HEK293 (cell line): ENCODE measurements around the gene CARD14.

Experiments used
- CTCF ChIA-PET: fragments of 350-600 bp; formaldehyde crosslinking; extraction: SDS; loops from one replicate; lab custom pipeline; 2021; ENCODE audit warnings: antibody characterized with exemption; lab: Yijun Ruan, JAX
- POLR2A ChIA-PET: fragments of 300-600 bp; formaldehyde crosslinking; extraction: SDS; loops from one replicate; lab custom pipeline; 2020; ENCODE audit warnings: antibody characterized with exemption, inconsistent platforms; lab: Yijun Ruan, JAX
- H3K27ac ChIP-seq: fragments of 200-500 bp; sonication (Bioruptor generic); 2 replicates; pipeline ENCODE4 v1.5.1; 2014; ENCODE audit warnings: low read depth, low read length, control low read depth, inconsistent platforms; ENCODE audit errors: extremely low read depth
- H3K36me3 ChIP-seq, 2 experiments: fragments of 200-500 bp in 1 of 2; sonication (Bioruptor generic) in 1 of 2; 1 replicate in 1 of 2; 2 replicates in 1 of 2; pipeline ENCODE4 v1.5.1; 2014 to 2017; ENCODE audit warnings: inconsistent platforms in 2 of 2, low read length in 2 of 2; ENCODE audit not compliant: control insufficient read depth in 2 of 2, insufficient read depth in 1 of 2
- H3K4me1 ChIP-seq: fragments of 200-500 bp; sonication (Bioruptor generic); 2 replicates; pipeline ENCODE4 v1.5.1; 2014; ENCODE audit warnings: mild to moderate bottlenecking, low read length, inconsistent platforms; ENCODE audit not compliant: control insufficient read depth, insufficient read depth
- H3K4me3 ChIP-seq: 2 replicates; pipeline ENCODE4 v1.5.1; 2011; ENCODE audit warnings: low read depth, mild to moderate bottlenecking, control low read depth, low read length, moderate library complexity
- H3K9me3 ChIP-seq: fragments of 200-500 bp; sonication (Bioruptor generic); 2 replicates; pipeline ENCODE4 v1.5.1; 2014; ENCODE audit warnings: low read depth, low read length, inconsistent platforms; ENCODE audit not compliant: control insufficient read depth, insufficient read depth
- GLI4 ChIP-seq: fragments of 450-650 bp; formaldehyde crosslinking; IDR thresholded peaks from 2 replicates; pipeline ENCODE4 v1.5.1; 2016; ENCODE audit warnings: missing biosample characterization, missing genetic modification characterization
- KLF8 ChIP-seq: fragments of 450-650 bp; formaldehyde crosslinking; IDR thresholded peaks from 2 replicates; pipeline ENCODE4 v1.5.1; 2016; ENCODE audit warnings: missing biosample characterization, missing genetic modification characterization
- SALL2 ChIP-seq: fragments of 450-650 bp; formaldehyde crosslinking; IDR thresholded peaks from 2 replicates; pipeline ENCODE4 v1.5.0; 2017; ENCODE audit warnings: missing biosample characterization, mild to moderate bottlenecking, missing genetic modification characterization, borderline replicate concordance
- SCRT1 ChIP-seq: fragments of 450-650 bp; formaldehyde crosslinking; IDR thresholded peaks from 2 replicates; pipeline ENCODE4 v1.5.1; 2016; ENCODE audit warnings: missing biosample characterization, missing genetic modification characterization, borderline replicate concordance
- SP2 ChIP-seq: fragments of 450-650 bp; formaldehyde crosslinking; IDR thresholded peaks from 2 replicates; pipeline ENCODE4 v1.5.1; 2016; ENCODE audit warnings: missing biosample characterization, missing genetic modification characterization
- SP7 ChIP-seq: fragments of 450-650 bp; formaldehyde crosslinking; IDR thresholded peaks from 2 replicates; pipeline ENCODE4 v1.5.1; 2016; ENCODE audit warnings: missing biosample characterization, missing genetic modification characterization
- ZBTB17 ChIP-seq: fragments of 450-650 bp; formaldehyde crosslinking; IDR thresholded peaks from 2 replicates; pipeline ENCODE4 v1.5.1; 2016; ENCODE audit warnings: missing biosample characterization, missing genetic modification characterization
- ZNF114 ChIP-seq: fragments of 450-650 bp; formaldehyde crosslinking; IDR thresholded peaks from 2 replicates; pipeline ENCODE4 v1.5.0; 2017; ENCODE audit warnings: missing biosample characterization, missing genetic modification characterization
- ZNF16 ChIP-seq: fragments of 450-650 bp; formaldehyde crosslinking; IDR thresholded peaks from 2 replicates; pipeline ENCODE4 v1.5.1; 2016; ENCODE audit warnings: low read depth, missing biosample characterization, missing genetic modification characterization
- ZNF223 ChIP-seq: fragments of 450-650 bp; formaldehyde crosslinking; IDR thresholded peaks from 2 replicates; pipeline ENCODE4 v1.5.1; 2016; ENCODE audit warnings: missing biosample characterization, missing genetic modification characterization
- ZNF624 ChIP-seq: fragments of 450-650 bp; formaldehyde crosslinking; IDR thresholded peaks from 2 replicates; pipeline ENCODE4 v1.5.1; 2017; ENCODE audit warnings: missing biosample characterization, missing genetic modification characterization
- ZNF626 ChIP-seq: fragments of 450-650 bp; sonication (Bioruptor Pico); formaldehyde crosslinking; IDR thresholded peaks from 2 replicates; pipeline ENCODE4 v1.5.1; 2018; ENCODE audit warnings: missing biosample characterization, missing genetic modification characterization, inconsistent platforms
- ZNF791 ChIP-seq: fragments of 450-650 bp; formaldehyde crosslinking; IDR thresholded peaks from 2 replicates; pipeline ENCODE4 v1.5.1; 2016; ENCODE audit warnings: missing biosample characterization, missing genetic modification characterization
- ZNF792 ChIP-seq: fragments of 450-650 bp; formaldehyde crosslinking; IDR thresholded peaks from 2 replicates; pipeline ENCODE4 v1.5.1; 2016; ENCODE audit warnings: missing biosample characterization, missing genetic modification characterization
- ZNF830 ChIP-seq: fragments of 450-650 bp; IDR thresholded peaks from 2 replicates; pipeline ENCODE4 v1.5.0; 2018; ENCODE audit warnings: missing biosample characterization, missing genetic modification characterization, low read depth, mild to moderate bottlenecking, moderate library complexity
- ZSCAN16 ChIP-seq: fragments of 450-650 bp; formaldehyde crosslinking; IDR thresholded peaks from 2 replicates; pipeline ENCODE4 v1.5.1; 2016; ENCODE audit warnings: missing biosample characterization, missing genetic modification characterization
- ZXDB ChIP-seq: fragments of 450-650 bp; formaldehyde crosslinking; IDR thresholded peaks from 2 replicates; pipeline ENCODE4 v1.5.1; 2016; ENCODE audit warnings: missing biosample characterization, missing genetic modification characterization
- TF ChIP-seq, protein P1 (sequence below): fragments of 450-650 bp; formaldehyde crosslinking; IDR thresholded peaks from 2 replicates; pipeline ENCODE4 v1.5.1; 2017; ENCODE audit warnings: missing biosample characterization, missing genetic modification characterization
- TF ChIP-seq, protein P2 (sequence below): fragments of 450-650 bp; formaldehyde crosslinking; IDR thresholded peaks from 2 replicates; pipeline ENCODE4 v1.5.1; 2016; ENCODE audit warnings: missing biosample characterization, missing genetic modification characterization
- TF ChIP-seq, protein P3 (sequence below): fragments of 450-650 bp; formaldehyde crosslinking; IDR thresholded peaks from 2 replicates; pipeline ENCODE4 v1.5.1; 2016; ENCODE audit warnings: missing biosample characterization, missing genetic modification characterization
- TF ChIP-seq, protein P4 (sequence below): fragments of 450-650 bp; formaldehyde crosslinking; IDR thresholded peaks from 2 replicates; pipeline ENCODE4 v1.5.1; 2016; ENCODE audit warnings: missing biosample characterization, missing genetic modification characterization
- TF ChIP-seq, protein P5 (sequence below): fragments of 450-650 bp; formaldehyde crosslinking; IDR thresholded peaks from 2 replicates; pipeline ENCODE4 v1.5.1; 2016; ENCODE audit warnings: missing biosample characterization, missing genetic modification characterization
- TF ChIP-seq, protein P6 (sequence below): fragments of 450-650 bp; formaldehyde crosslinking; IDR thresholded peaks from 2 replicates; pipeline ENCODE4 v1.5.0; 2017; ENCODE audit warnings: missing biosample characterization, missing genetic modification characterization, borderline replicate concordance

Gene CARD14

DNA sequence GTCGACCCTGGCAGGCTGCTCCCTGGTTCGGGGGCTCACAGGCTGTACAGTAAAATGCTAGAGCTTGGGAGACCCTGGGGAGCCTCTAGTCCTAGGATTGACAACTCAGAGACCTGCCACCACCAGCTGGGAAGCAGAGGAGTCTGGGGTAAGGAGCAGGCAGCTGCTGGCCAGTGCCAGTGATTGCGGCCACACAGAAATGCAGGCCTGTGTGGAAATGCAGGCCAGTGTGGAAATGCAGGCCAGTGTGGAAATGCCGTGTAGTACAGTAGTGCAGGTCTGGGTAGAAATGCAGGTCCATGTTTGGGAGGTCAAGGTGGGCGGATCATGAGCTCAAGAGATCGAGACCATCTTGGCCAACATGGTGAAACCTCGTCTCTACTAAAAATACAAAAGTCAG lies 26.8 kb downstream of the CARD14 start (continued):
- TF ChIP-seq, protein P1, sequence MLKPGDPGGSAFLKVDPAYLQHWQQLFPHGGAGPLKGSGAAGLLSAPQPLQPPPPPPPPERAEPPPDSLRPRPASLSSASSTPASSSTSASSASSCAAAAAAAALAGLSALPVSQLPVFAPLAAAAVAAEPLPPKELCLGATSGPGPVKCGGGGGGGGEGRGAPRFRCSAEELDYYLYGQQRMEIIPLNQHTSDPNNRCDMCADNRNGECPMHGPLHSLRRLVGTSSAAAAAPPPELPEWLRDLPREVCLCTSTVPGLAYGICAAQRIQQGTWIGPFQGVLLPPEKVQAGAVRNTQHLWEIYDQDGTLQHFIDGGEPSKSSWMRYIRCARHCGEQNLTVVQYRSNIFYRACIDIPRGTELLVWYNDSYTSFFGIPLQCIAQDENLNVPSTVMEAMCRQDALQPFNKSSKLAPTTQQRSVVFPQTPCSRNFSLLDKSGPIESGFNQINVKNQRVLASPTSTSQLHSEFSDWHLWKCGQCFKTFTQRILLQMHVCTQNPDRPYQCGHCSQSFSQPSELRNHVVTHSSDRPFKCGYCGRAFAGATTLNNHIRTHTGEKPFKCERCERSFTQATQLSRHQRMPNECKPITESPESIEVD (tag by site-specific recombination), result no peak
- TF ChIP-seq, protein P2, sequence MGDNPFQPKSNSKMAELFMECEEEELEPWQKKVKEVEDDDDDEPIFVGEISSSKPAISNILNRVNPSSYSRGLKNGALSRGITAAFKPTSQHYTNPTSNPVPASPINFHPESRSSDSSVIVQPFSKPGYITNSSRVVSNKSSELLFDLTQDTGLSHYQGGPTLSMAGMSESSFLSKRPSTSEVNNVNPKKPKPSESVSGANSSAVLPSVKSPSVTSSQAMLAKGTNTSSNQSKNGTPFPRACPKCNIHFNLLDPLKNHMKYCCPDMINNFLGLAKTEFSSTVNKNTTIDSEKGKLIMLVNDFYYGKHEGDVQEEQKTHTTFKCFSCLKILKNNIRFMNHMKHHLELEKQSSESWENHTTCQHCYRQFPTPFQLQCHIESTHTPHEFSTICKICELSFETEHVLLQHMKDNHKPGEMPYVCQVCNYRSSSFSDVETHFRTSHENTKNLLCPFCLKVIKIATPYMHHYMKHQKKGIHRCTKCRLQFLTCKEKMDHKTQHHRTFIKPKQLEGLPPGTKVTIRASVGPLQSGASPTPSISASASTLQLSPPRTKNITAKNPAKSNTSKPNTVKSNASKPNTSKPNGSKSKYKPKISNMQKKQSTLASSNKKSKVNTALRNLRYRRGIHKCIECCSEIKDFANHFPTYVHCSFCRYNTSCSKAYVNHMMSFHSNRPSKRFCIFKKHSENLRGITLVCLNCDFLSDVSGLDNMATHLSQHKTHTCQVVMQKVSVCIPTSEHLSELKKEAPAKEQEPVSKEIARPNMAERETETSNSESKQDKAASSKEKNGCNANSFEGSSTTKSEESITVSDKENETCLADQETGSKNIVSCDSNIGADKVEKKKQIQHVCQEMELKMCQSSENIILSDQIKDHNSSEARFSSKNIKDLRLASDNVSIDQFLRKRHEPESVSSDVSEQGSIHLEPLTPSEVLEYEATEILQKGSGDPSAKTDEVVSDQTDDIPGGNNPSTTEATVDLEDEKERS (tag by site-specific recombination), result no peak
- TF ChIP-seq ZNF624 (tag by site-specific recombination) (no peak), ZNF791 (tag by site-specific recombination) (no peak), ZNF830 (tag by site-specific recombination) (no peak), ZSCAN16 (tag by site-specific recombination) (no peak), SALL2 (tag by site-specific recombination) (no peak)
- TF ChIP-seq, protein P3, sequence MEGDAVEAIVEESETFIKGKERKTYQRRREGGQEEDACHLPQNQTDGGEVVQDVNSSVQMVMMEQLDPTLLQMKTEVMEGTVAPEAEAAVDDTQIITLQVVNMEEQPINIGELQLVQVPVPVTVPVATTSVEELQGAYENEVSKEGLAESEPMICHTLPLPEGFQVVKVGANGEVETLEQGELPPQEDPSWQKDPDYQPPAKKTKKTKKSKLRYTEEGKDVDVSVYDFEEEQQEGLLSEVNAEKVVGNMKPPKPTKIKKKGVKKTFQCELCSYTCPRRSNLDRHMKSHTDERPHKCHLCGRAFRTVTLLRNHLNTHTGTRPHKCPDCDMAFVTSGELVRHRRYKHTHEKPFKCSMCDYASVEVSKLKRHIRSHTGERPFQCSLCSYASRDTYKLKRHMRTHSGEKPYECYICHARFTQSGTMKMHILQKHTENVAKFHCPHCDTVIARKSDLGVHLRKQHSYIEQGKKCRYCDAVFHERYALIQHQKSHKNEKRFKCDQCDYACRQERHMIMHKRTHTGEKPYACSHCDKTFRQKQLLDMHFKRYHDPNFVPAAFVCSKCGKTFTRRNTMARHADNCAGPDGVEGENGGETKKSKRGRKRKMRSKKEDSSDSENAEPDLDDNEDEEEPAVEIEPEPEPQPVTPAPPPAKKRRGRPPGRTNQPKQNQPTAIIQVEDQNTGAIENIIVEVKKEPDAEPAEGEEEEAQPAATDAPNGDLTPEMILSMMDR (tag by site-specific recombination), result no peak
- TF ChIP-seq, protein P4, sequence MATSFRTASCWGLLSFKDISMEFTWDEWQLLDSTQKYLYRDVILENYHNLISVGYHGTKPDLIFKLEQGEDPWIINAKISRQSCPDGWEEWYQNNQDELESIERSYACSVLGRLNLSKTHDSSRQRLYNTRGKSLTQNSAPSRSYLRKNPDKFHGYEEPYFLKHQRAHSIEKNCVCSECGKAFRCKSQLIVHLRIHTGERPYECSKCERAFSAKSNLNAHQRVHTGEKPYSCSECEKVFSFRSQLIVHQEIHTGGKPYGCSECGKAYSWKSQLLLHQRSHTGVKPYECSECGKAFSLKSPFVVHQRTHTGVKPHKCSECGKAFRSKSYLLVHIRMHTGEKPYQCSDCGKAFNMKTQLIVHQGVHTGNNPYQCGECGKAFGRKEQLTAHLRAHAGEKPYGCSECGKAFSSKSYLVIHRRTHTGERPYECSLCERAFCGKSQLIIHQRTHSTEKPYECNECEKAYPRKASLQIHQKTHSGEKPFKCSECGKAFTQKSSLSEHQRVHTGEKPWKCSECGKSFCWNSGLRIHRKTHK (tag by site-specific recombination), result no peak
- TF ChIP-seq, protein P5, sequence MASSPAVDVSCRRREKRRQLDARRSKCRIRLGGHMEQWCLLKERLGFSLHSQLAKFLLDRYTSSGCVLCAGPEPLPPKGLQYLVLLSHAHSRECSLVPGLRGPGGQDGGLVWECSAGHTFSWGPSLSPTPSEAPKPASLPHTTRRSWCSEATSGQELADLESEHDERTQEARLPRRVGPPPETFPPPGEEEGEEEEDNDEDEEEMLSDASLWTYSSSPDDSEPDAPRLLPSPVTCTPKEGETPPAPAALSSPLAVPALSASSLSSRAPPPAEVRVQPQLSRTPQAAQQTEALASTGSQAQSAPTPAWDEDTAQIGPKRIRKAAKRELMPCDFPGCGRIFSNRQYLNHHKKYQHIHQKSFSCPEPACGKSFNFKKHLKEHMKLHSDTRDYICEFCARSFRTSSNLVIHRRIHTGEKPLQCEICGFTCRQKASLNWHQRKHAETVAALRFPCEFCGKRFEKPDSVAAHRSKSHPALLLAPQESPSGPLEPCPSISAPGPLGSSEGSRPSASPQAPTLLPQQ (tag by site-specific recombination), result no peak

DNA sequence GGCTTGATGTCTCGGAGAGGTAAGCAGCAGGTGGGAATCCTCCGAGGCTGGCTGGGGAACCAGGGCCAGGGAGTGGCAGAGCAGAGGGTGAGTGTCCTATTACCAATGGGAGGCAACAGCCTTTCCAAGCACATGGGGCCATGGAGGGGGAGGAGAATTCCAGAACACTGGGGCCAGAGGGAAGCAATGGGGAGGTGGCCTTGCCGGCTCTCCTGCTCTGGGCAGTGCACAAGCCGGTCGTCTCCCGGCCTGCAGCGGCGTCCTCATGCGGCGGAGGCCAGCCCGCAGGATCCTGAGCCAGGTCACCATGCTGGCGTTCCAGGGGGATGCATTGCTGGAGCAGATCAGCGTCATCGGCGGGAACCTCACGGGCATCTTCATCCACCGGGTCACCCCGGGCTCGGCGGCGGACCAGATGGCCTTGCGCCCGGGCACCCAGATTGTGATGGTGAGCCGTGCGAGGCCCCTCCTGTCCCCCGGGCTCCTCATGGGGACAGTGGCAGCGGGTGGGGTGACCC lies 28.4 kb downstream of the CARD14 start:
- ChIA-PET CTCF (interaction anchor here (1.0 to 1.1 kb wide), 2 partner anchors 97 to 115 kb away, joined by 3 read pairs; partner anchors contain the start of gene GAA), POLR2A (no interaction called here)
- no peaks in the 10 kb centered on the region; a peak in 1 of 3 replicates for H3K36me3 ChIP-seq
- no peaks in the 10 kb centered on the region for H3K4me1 ChIP-seq
- H3K4me3 ChIP-seq, result no peak overlapping the region
- H3K27ac ChIP-seq, result no peak overlapping the region
- H3K9me3 ChIP-seq, result no peaks in the 10 kb centered on the region
- TF ChIP-seq ZNF16 (tag by site-specific recombination) (no peak), ZNF792 (tag by site-specific recombination) (no peak), KLF8 (tag by site-specific recombination) (no peak), ZBTB17 (tag by site-specific recombination) (0 out of 2 replicates have a peak, but pooled peaks have one; percentile 12), GLI4 (no peak), SP7 (tag by site-specific recombination) (no peak), ZNF114 (tag by site-specific recombination) (no peak), ZNF223 (tag by site-specific recombination) (no peak), ZXDB (no peak), SP2 (tag by site-specific recombination) (no peak), ZNF626 (tag by site-specific recombination) (no peak), SCRT1 (tag by site-specific recombination) (peak; percentile 41; the same call in 1 of the 2 replicates)
- TF ChIP-seq, protein P6, sequence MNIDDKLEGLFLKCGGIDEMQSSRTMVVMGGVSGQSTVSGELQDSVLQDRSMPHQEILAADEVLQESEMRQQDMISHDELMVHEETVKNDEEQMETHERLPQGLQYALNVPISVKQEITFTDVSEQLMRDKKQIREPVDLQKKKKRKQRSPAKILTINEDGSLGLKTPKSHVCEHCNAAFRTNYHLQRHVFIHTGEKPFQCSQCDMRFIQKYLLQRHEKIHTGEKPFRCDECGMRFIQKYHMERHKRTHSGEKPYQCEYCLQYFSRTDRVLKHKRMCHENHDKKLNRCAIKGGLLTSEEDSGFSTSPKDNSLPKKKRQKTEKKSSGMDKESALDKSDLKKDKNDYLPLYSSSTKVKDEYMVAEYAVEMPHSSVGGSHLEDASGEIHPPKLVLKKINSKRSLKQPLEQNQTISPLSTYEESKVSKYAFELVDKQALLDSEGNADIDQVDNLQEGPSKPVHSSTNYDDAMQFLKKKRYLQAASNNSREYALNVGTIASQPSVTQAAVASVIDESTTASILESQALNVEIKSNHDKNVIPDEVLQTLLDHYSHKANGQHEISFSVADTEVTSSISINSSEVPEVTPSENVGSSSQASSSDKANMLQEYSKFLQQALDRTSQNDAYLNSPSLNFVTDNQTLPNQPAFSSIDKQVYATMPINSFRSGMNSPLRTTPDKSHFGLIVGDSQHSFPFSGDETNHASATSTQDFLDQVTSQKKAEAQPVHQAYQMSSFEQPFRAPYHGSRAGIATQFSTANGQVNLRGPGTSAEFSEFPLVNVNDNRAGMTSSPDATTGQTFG (tag by site-specific recombination), result no peak
